Lower leg skin (tissue), 3 donors: ENCODE measurements around the gene RPTOR.

Source experiments
- CTCF ChIP-seq, 3 donors: fragments of 450-650 bp; IDR thresholded peaks; one replicate each; pipeline ENCODE4 v1.5.1; 2016; ENCODE audit warnings: antibody characterized with exemption in 3 of 3, mild to moderate bottlenecking in 3 of 3, moderate library complexity in 2 of 3
- POLR2A ChIP-seq, 2 donors: fragments of 450-650 bp; IDR thresholded peaks; one replicate each; pipeline ENCODE4 v1.6.1; 2016 to 2017; ENCODE audit warnings: antibody characterized with exemption in 2 of 2, mild to moderate bottlenecking in 1 of 2, moderate library complexity in 1 of 2

GRCh38 chr17:80861892-80862291 is 317.3 kb downstream of the RPTOR start:
- TF ChIP-seq CTCF (IDR thresholded peaks at IDR 0.05) (no peak), POLR2A (IDR thresholded peaks at IDR 0.05) (no peak)
